Measurements from ENCODE around the gene N4BP3. TPM values are rescaled to one million over a fixed set of nuclear protein-coding genes. Genes with fewer than 3 reads are reported as not detected.

N4BP3 gene
- total and polyA plus RNA-seq, 2 of the 13 experiments (the other 11 are each of a cell fraction or from before 2014, with no cell fraction given), result 0.13 TPM; not detected in 1

DNA sequence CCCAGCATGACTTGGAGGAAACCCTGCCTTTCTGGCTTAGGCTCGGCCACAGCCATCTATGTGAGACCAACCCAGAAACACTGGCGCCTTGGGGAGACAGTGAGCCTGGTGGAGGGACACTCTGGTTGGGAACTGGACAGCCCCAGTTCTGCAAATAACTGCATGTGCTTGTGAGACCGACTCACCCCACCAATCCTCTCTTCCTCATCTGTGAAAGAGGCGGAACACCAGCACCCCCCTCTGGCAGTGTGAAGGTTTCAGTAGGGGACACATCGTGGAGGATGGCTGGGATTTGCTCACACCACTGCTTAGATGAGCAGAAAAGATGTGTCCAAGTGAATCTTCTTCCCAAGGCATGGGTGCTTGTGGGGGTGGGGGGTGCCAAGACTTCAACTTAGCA is 43.4 kb upstream of the N4BP3 start:
- in situ Hi-C loops (cut with HindIII; ENCODE audit: extremely low pct_ligation_motif_present, low pct_unique_long_range_greater_than_20kb), result loop anchor here (10.0 to 25.0 kb wide), 2 partner anchors 85 to 458 kb away; partner anchors contain the start of gene B4GALT7
- Histone ChIP-seq H3K9me3 (ENCODE audit: low read length) (no peaks in the 10 kb centered on the region), H3K4me2 (ENCODE audit: low read depth, low read length) (no peak overlapping the region), H4K20me1 (ENCODE audit: insufficient read depth, low read length) (no peaks in the 10 kb centered on the region), H3K27ac (ENCODE audit: extremely low read length, insufficient read depth, low read length) (no peak overlapping the region), H3K27me3 (ENCODE audit: control insufficient read depth in 1 of 2, insufficient read depth in 2 of 2, low read length in 2 of 2) (peaks cover 6 to 13% of the 10 kb centered on the region in 2 experiments; a peak in 4 of 5 replicates), H3K9ac (ENCODE audit: insufficient read depth, low read depth, low read length) (no peak overlapping the region), H3K4me1 (ENCODE audit: insufficient read depth, low read length) (peaks cover 6% of the 10 kb centered on the region; the same call in 1 of the 2 replicates), H3K79me2 (ENCODE audit: insufficient read depth, low read length) (no peaks in the 10 kb centered on the region), H2AFZ (ENCODE audit: low read length) (no peak overlapping the region), H3K36me3 (replicated peaks in 1 of 2; ENCODE audit: control insufficient read depth in 1 of 2, insufficient read depth in 2 of 2, low read length in 2 of 2) (no peaks in the 10 kb centered on the region), H3K4me3 (replicated peaks in 1 of 3; ENCODE audit: insufficient read depth in 1 of 3, low read depth in 2 of 3, low read length in 3 of 3) (no peak overlapping the region)
- BruUV-seq (replicated peaks), result no TSS peak
- peak; percentile 27 for DNase-seq (ENCODE audit: low spot score)
- ChIA-PET CTCF (ENCODE audit: low intra/inter-chr PET ratio, low total read pairs) (no interaction called here), POLR2A (no interaction called here)
- TF ChIP-seq SP1 (IDR thresholded peaks at IDR 0.05) (no peak), SP1 (CRISPR knock-in tag; IDR thresholded peaks at IDR 0.05) (no peak), CTCF (CRISPR knock-in tag; IDR thresholded peaks at IDR 0.05) (peak; percentile 67), STAG1 (CRISPR knock-in tag; IDR thresholded peaks at IDR 0.05) (peak; percentile 62), SMC3 (IDR thresholded peaks at IDR 0.05; ENCODE audit: low read length) (peak; percentile 19; the same call in 1 of the 2 replicates)
- FAIRE-seq, result peak; percentile 12
- ATAC-seq, result peak; percentile 71
- intact Hi-C loops (cut with micrococcal nuclease; ENCODE audit: unreplicated experiment), result no loop called here
- WGBS (ENCODE audit: low lambda C conversion rate), result no CpG with 5 or more reads among the region's 5 CpGs

DNA sequence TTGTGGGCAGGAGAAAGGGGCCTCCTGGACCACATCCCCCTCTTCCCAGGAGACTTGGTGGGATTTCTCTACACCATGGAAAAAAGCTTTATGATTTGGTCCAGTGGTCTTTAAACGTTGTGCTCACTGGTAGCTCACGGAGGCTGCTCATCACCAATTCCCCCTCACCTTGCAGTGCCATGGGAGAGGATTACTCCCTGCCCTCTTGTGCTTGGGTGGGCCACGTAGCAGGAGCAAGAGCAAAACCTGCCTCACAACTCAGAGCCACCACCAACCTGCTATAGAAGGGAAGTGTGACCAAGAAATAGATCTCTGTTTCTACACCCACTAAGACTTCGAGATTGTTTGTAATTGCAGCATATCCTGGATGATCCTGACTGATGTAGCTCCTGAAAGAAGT is 42.2 kb upstream of the N4BP3 start:
- CTCF ChIA-PET (ENCODE audit: low intra/inter-chr PET ratio, low total read pairs), result no interaction called here
- POLR2A ChIA-PET, result no interaction called here
- TF ChIP-seq ZKSCAN8 (CRISPR knock-in tag; IDR thresholded peaks at IDR 0.05; ENCODE audit: borderline replicate concordance), result no peak
- TF ChIP-seq, protein P1, sequence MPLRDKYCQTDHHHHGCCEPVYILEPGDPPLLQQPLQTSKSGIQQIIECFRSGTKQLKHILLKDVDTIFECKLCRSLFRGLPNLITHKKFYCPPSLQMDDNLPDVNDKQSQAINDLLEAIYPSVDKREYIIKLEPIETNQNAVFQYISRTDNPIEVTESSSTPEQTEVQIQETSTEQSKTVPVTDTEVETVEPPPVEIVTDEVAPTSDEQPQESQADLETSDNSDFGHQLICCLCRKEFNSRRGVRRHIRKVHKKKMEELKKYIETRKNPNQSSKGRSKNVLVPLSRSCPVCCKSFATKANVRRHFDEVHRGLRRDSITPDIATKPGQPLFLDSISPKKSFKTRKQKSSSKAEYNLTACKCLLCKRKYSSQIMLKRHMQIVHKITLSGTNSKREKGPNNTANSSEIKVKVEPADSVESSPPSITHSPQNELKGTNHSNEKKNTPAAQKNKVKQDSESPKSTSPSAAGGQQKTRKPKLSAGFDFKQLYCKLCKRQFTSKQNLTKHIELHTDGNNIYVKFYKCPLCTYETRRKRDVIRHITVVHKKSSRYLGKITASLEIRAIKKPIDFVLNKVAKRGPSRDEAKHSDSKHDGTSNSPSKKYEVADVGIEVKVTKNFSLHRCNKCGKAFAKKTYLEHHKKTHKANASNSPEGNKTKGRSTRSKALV (CRISPR knock-in tag; IDR thresholded peaks at IDR 0.05), result no peak
- TF ChIP-seq, protein P2, sequence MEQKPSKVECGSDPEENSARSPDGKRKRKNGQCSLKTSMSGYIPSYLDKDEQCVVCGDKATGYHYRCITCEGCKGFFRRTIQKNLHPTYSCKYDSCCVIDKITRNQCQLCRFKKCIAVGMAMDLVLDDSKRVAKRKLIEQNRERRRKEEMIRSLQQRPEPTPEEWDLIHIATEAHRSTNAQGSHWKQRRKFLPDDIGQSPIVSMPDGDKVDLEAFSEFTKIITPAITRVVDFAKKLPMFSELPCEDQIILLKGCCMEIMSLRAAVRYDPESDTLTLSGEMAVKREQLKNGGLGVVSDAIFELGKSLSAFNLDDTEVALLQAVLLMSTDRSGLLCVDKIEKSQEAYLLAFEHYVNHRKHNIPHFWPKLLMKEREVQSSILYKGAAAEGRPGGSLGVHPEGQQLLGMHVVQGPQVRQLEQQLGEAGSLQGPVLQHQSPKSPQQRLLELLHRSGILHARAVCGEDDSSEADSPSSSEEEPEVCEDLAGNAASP (CRISPR knock-in tag; IDR thresholded peaks at IDR 0.05; ENCODE audit: borderline replicate concordance), result no peak
- TF ChIP-seq ZNF792 (CRISPR knock-in tag; IDR thresholded peaks at IDR 0.05), result no peak

More for the DNA sequence above, 42.2 kb upstream of the N4BP3 start:
- H4K20me1 ChIP-seq (ENCODE audit: insufficient read depth, low read length), result no peaks in the 10 kb centered on the region
- H3K27ac ChIP-seq (ENCODE audit: extremely low read length, insufficient read depth, low read length), result no peak overlapping the region
- H3K4me3 ChIP-seq (replicated peaks in 1 of 3; ENCODE audit: insufficient read depth in 1 of 3, low read depth in 2 of 3, low read length in 3 of 3), result no peak overlapping the region
- ATAC-seq, result no peak
- peaks cover 12% of the 10 kb centered on the region; the same call in 1 of the 2 replicates for H3K4me1 ChIP-seq (ENCODE audit: insufficient read depth, low read length)
- no peaks in the 10 kb centered on the region for H3K36me3 ChIP-seq (replicated peaks in 1 of 2; ENCODE audit: control insufficient read depth in 1 of 2, insufficient read depth in 2 of 2, low read length in 2 of 2)
- no peak overlapping the region for H3K4me2 ChIP-seq (ENCODE audit: low read depth, low read length)
- H3K79me2 ChIP-seq (ENCODE audit: insufficient read depth, low read length), result no peaks in the 10 kb centered on the region
- H2AFZ ChIP-seq (ENCODE audit: low read length), result no peak overlapping the region
- in situ Hi-C loops (cut with HindIII; ENCODE audit: extremely low pct_ligation_motif_present, low pct_unique_long_range_greater_than_20kb) (loop anchor here (25.0 kb wide), 1 partner anchor 459 kb away; the partner anchor contains the start of gene B4GALT7), intact Hi-C loops (cut with micrococcal nuclease; ENCODE audit: unreplicated experiment) (no loop called here)
- WGBS (ENCODE audit: low lambda C conversion rate), result 2% methylated on average over 4 of the region's 4 CpGs
- H3K9ac ChIP-seq (ENCODE audit: insufficient read depth, low read depth, low read length), result no peak overlapping the region
- peaks cover 6 to 17% of the 10 kb centered on the region in 2 experiments; a peak in 4 of 5 replicates for H3K27me3 ChIP-seq (ENCODE audit: control insufficient read depth in 1 of 2, insufficient read depth in 2 of 2, low read length in 2 of 2)
- no TSS peak for BruUV-seq (replicated peaks)
- no peaks in the 10 kb centered on the region for H3K9me3 ChIP-seq (ENCODE audit: low read length)
- DNase-seq (ENCODE audit: low spot score), result no peak
- no peak for FAIRE-seq
